GM23338 (cell line): Measurements from ENCODE around the gene RPL10A. TPM values are rescaled to one million over a fixed set of nuclear protein-coding genes. Genes with fewer than 3 reads are reported as not detected.

Experiments used
- ATAC-seq: fragments of 200-7000 bp; cut with Tn5 transposase; 3 replicates; pipeline ENCODE4 v1.9.1; 2020
- DNase-seq: peaks from one replicate; pipeline ENCODE4 v3.0.0-alpha.2; 2015; ENCODE audit warnings: low spot score
- H2AFZ ChIP-seq: fragments of 200-600 bp; sonication (generic); 2 replicates; pipeline ENCODE4 v1.8.0; 2016; ENCODE audit warnings: antibody characterized with exemption, mild to moderate bottlenecking, moderate library complexity
- H3F3A ChIP-seq: fragments of 200-600 bp; sonication (generic); replicated peaks from 2 replicates; pipeline ENCODE4 v1.8.0; 2017; ENCODE audit warnings: antibody characterized with exemption, mixed run types, low read depth
- H3K27ac ChIP-seq: fragments of 200-600 bp; sonication (generic); 2 replicates; pipeline ENCODE4 v1.6.1; 2016; ENCODE audit warnings: low read depth
- H3K27me3 ChIP-seq: fragments of 200-600 bp; sonication (generic); 2 replicates; pipeline ENCODE4 v1.8.0; 2016; ENCODE audit warnings: mild to moderate bottlenecking, mixed run types, moderate library complexity; ENCODE audit not compliant: insufficient read depth
- H3K36me3 ChIP-seq: fragments of 200-600 bp; sonication (generic); 2 replicates; pipeline ENCODE4 v1.8.0; 2016; ENCODE audit warnings: mild to moderate bottlenecking; ENCODE audit not compliant: insufficient read depth
- H3K4me1 ChIP-seq: fragments of 200-600 bp; sonication (generic); 2 replicates; pipeline ENCODE4 v1.8.0; 2016; ENCODE audit warnings: mild to moderate bottlenecking, moderate library complexity; ENCODE audit not compliant: insufficient read depth
- H3K4me2 ChIP-seq: fragments of 200-600 bp; sonication (generic); 2 replicates; pipeline ENCODE4 v1.7.1; 2017; ENCODE audit warnings: mixed run types
- H3K4me3 ChIP-seq: fragments of 200-600 bp; sonication (generic); 2 replicates; pipeline ENCODE4 v1.6.1; 2016; ENCODE audit warnings: mixed run types
- H3K79me2 ChIP-seq: fragments of 200-600 bp; sonication (generic); replicated peaks from 2 replicates; pipeline ENCODE4 v1.8.0; 2017; ENCODE audit warnings: mild to moderate bottlenecking; ENCODE audit not compliant: insufficient read depth
- H3K9me2 ChIP-seq: fragments of 200-600 bp; sonication (generic); 2 replicates; pipeline ENCODE4 v1.8.0; 2017; ENCODE audit not compliant: insufficient read depth
- H4K20me1 ChIP-seq: fragments of 200-600 bp; sonication (generic); replicated peaks from 2 replicates; pipeline ENCODE4 v1.8.0; 2017; ENCODE audit warnings: mild to moderate bottlenecking; ENCODE audit not compliant: insufficient read depth
- H3K27ac Mint-ChIP-seq: 2 replicates; pipeline ENCODE4 v1.8.0; 2020; ENCODE audit warnings: inconsistent platforms, mild to moderate bottlenecking, moderate library complexity, mixed read lengths
- H3K27me3 Mint-ChIP-seq: 3 replicates; pipeline ENCODE4 v1.8.0; 2022; ENCODE audit warnings: low read depth, mild to moderate bottlenecking, moderate library complexity, mixed read lengths, inconsistent platforms; ENCODE audit not compliant: insufficient read depth, poor library complexity
- H3K36me3 Mint-ChIP-seq: 3 replicates; pipeline ENCODE4 v1.8.0; 2021; ENCODE audit warnings: low read depth, mild to moderate bottlenecking, inconsistent platforms, moderate library complexity, mixed read lengths
- H3K4me1 Mint-ChIP-seq: 3 replicates; pipeline ENCODE4 v1.8.0; 2020; ENCODE audit warnings: mild to moderate bottlenecking, inconsistent platforms, mixed read lengths
- H3K4me3 Mint-ChIP-seq: 3 replicates; pipeline ENCODE4 v1.8.0; 2021; ENCODE audit warnings: moderate library complexity, mild to moderate bottlenecking, inconsistent platforms, mixed read lengths
- H3K9me3 Mint-ChIP-seq: 3 replicates; pipeline ENCODE4 v1.8.0; 2020; ENCODE audit warnings: moderate library complexity, mild to moderate bottlenecking, inconsistent platforms, mixed read lengths
- CREB1 ChIP-seq: fragments of 250-450 bp; sonication (Bioruptor Pico); IDR thresholded peaks from 2 replicates; pipeline ENCODE4 v1.5.0; 2020; ENCODE audit warnings: low read depth, mild to moderate bottlenecking, moderate library complexity
- EZH2 ChIP-seq: fragments of 200-600 bp; sonication (generic); IDR thresholded peaks from one replicate; pipeline ENCODE4 v1.8.0; 2017; ENCODE audit warnings: antibody characterized with exemption, mild to moderate bottlenecking, low read depth; ENCODE audit not compliant: unreplicated experiment
- EZH2phosphoT487 ChIP-seq: fragments of 200-600 bp; sonication (generic); IDR thresholded peaks from one replicate; pipeline ENCODE4 v1.8.1; 2018; ENCODE audit warnings: antibody characterized with exemption; ENCODE audit not compliant: unreplicated experiment
- JUNB ChIP-seq: IDR thresholded peaks from one replicate; pipeline ENCODE4 v1.6.1; 2016; ENCODE audit warnings: antibody characterized with exemption; ENCODE audit not compliant: unreplicated experiment
- NANOG ChIP-seq: IDR thresholded peaks from 2 replicates; pipeline ENCODE4 v1.6.1; 2016; ENCODE audit warnings: antibody characterized with exemption, borderline replicate concordance
- POLR2AphosphoS5 ChIP-seq: IDR thresholded peaks from 2 replicates; pipeline ENCODE4 v1.6.1; 2016; ENCODE audit warnings: antibody characterized with exemption, low read depth
- STAT1 ChIP-seq: IDR thresholded peaks from one replicate; pipeline ENCODE4 v1.6.1; 2016; ENCODE audit warnings: antibody characterized with exemption; ENCODE audit not compliant: unreplicated experiment
- ZNF114 ChIP-seq: fragments of 250-450 bp; sonication (Bioruptor Pico); IDR thresholded peaks from 2 replicates; pipeline ENCODE4 v1.5.0; 2020; ENCODE audit warnings: mild to moderate bottlenecking, moderate library complexity
- ZNF331 ChIP-seq: fragments of 250-450 bp; sonication (Bioruptor Pico); IDR thresholded peaks from 2 replicates; pipeline ENCODE4 v1.5.0; 2020; ENCODE audit warnings: low read depth, mild to moderate bottlenecking, moderate library complexity
- polyA plus RNA-seq: library from polyadenylated mRNA; unstranded; fragments of >200 nt; fragmentation: Nextera tagmentation; extraction: Ambion mirVana; gene quantifications from 2 replicates; pipeline ENCODE4 v1.2.1, GENCODE V29; 2016
- total RNA-seq: library from RNA; depleted of rRNA; stranded (reverse); fragments of >200 nt; shearing (Covaris generic); gene quantifications from 2 replicates; pipeline ENCODE4 v1.2.3, GENCODE V29; 2014
- TF ChIP-seq, protein P1 (sequence below): IDR thresholded peaks from one replicate; pipeline ENCODE4 v1.6.1; 2018; ENCODE audit warnings: antibody characterized with exemption; ENCODE audit not compliant: unreplicated experiment
- TF ChIP-seq, protein P2 (sequence below): IDR thresholded peaks from 2 replicates; pipeline ENCODE4 v1.6.1; 2016; ENCODE audit warnings: antibody characterized with exemption

RPL10A gene
- total and polyA plus RNA-seq, 2 experiments from 2014 or later: 730 to 1,297 TPM

DNA sequence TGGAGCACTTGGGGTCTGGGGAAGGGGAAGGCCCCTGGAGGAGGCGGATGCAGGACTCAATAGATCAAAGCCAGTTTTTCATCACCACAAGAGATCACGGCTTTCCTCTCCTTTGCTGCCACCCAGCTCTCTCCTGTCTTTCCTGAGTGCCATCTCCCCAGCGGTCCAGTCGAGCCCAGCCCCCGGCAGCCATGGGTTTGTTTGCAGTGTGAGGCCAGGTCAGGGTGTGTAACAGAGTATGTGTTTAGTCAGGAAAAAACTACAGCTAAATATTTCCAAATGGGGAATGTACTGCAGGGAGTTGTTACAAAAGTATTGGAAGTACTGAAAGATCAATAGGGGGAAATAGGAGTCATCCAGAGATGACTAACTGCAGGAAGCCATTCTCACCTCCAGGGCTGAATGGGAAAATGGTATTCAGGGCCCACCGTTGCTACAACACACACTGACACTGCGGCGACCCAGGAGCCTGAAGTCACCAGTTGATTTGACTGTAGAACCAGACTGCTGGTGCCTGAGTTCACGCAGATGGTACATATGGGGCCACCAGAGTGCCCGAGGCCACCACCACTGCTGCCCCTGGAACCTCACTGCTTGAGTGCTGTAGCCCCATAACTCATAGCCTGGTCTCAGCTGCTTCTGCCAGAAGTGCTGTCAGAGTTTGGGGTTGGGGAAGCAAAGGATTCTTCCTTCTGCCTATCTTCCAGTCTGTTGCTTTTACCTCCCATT lies 39.6 kb upstream of the RPL10A start:
- Histone ChIP-seq H3K27ac (no peak overlapping the region), H3K4me2 (0 out of 2 replicates have a peak overlapping the region, but pooled peaks have one; percentile 55), H3K36me3 (peaks cover 3% of the 10 kb centered on the region; the same call in 1 of the 2 replicates), H3K79me2 (no peaks in the 10 kb centered on the region), H3K4me3 (no peak overlapping the region), H4K20me1 (no peaks in the 10 kb centered on the region), H3K27me3 (no peaks in the 10 kb centered on the region), H3K4me1 (peaks cover 15% of the 10 kb centered on the region), H3K9me2 (no peaks in the 10 kb centered on the region), H2AFZ (no peak overlapping the region), H3F3A (no peaks in the 10 kb centered on the region)
- H3K36me3 Mint-ChIP-seq: peaks cover 27% of the 10 kb centered on the region
- ATAC-seq (no peak; the same call in 2 of the 3 replicates), DNase-seq (no peak)
- H3K27ac Mint-ChIP-seq: peak overlapping the region; percentile 81; the same call in 1 of the 2 replicates
- peaks cover 23% of the 10 kb centered on the region for H3K9me3 Mint-ChIP-seq
- H3K4me1 Mint-ChIP-seq: peaks cover 27% of the 10 kb centered on the region
- H3K27me3 Mint-ChIP-seq: no peaks in the 10 kb centered on the region
- TF ChIP-seq CREB1 (CRISPR knock-in tag) (no peak), ZNF331 (no peak), ZNF114 (no peak)
- no peak overlapping the region for H3K4me3 Mint-ChIP-seq

DNA sequence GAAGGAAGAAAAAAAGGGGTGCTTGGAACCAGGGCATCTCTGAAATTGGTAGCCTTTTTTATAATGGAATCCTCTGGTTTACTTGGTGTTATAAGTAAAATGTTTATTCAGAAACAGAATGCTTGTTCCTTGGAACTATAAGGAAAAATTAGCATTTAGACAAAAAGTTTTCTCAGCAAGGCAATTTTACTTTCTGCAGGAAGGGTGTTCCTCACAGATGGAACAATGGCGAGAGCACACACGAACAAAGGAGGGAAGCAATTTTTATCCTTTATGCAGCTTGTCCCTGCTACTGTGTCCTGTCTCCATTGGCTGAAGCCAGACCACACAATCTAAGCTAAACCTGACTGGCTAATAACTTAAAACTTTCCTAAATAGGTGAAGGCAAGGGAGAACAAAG lies 38.7 kb upstream of the RPL10A start:
- Histone ChIP-seq H3K9me2 (no peaks in the 10 kb centered on the region), H3K27me3 (no peaks in the 10 kb centered on the region), H3K79me2 (no peaks in the 10 kb centered on the region), H3K36me3 (peaks cover 3% of the 10 kb centered on the region; the same call in 1 of the 2 replicates), H2AFZ (no peak overlapping the region), H3K4me3 (no peak overlapping the region), H4K20me1 (no peaks in the 10 kb centered on the region), H3K4me1 (peaks cover 15% of the 10 kb centered on the region), H3K27ac (no peak overlapping the region), H3F3A (no peaks in the 10 kb centered on the region), H3K4me2 (no peak overlapping the region)
- ATAC-seq (no peak), DNase-seq (no peak)
- no peaks in the 10 kb centered on the region for H3K27me3 Mint-ChIP-seq
- peaks cover 27% of the 10 kb centered on the region for H3K4me1 Mint-ChIP-seq
- peaks cover 23% of the 10 kb centered on the region for H3K9me3 Mint-ChIP-seq
- no peak overlapping the region for H3K4me3 Mint-ChIP-seq
- peaks cover 27% of the 10 kb centered on the region for H3K36me3 Mint-ChIP-seq
- no peak overlapping the region for H3K27ac Mint-ChIP-seq
- TF ChIP-seq CREB1 (CRISPR knock-in tag) (no peak), ZNF114 (no peak), STAT1 (no peak), EZH2phosphoT487 (no peak), EZH2 (no peak), JUNB (no peak), POLR2AphosphoS5 (no peak), NANOG (no peak)
- TF ChIP-seq, protein P1, sequence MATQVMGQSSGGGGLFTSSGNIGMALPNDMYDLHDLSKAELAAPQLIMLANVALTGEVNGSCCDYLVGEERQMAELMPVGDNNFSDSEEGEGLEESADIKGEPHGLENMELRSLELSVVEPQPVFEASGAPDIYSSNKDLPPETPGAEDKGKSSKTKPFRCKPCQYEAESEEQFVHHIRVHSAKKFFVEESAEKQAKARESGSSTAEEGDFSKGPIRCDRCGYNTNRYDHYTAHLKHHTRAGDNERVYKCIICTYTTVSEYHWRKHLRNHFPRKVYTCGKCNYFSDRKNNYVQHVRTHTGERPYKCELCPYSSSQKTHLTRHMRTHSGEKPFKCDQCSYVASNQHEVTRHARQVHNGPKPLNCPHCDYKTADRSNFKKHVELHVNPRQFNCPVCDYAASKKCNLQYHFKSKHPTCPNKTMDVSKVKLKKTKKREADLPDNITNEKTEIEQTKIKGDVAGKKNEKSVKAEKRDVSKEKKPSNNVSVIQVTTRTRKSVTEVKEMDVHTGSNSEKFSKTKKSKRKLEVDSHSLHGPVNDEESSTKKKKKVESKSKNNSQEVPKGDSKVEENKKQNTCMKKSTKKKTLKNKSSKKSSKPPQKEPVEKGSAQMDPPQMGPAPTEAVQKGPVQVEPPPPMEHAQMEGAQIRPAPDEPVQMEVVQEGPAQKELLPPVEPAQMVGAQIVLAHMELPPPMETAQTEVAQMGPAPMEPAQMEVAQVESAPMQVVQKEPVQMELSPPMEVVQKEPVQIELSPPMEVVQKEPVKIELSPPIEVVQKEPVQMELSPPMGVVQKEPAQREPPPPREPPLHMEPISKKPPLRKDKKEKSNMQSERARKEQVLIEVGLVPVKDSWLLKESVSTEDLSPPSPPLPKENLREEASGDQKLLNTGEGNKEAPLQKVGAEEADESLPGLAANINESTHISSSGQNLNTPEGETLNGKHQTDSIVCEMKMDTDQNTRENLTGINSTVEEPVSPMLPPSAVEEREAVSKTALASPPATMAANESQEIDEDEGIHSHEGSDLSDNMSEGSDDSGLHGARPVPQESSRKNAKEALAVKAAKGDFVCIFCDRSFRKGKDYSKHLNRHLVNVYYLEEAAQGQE: no peak
- TF ChIP-seq, protein P2, sequence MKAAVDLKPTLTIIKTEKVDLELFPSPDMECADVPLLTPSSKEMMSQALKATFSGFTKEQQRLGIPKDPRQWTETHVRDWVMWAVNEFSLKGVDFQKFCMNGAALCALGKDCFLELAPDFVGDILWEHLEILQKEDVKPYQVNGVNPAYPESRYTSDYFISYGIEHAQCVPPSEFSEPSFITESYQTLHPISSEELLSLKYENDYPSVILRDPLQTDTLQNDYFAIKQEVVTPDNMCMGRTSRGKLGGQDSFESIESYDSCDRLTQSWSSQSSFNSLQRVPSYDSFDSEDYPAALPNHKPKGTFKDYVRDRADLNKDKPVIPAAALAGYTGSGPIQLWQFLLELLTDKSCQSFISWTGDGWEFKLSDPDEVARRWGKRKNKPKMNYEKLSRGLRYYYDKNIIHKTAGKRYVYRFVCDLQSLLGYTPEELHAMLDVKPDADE: no peak
